H1 (cell line): ENCODE results near the gene BABAM1.

Experiments
- BACH1 ChIP-seq: IDR thresholded peaks from 2 replicates; pipeline ENCODE4 v1.6.1; 2012; ENCODE audit warnings: low read length, improper control_type of control experiment
- BCL11A ChIP-seq, 2 experiments: IDR thresholded peaks; one replicate each; pipeline ENCODE4 v1.6.1; 2011; ENCODE audit warnings: low read depth in 2 of 2, low read length in 2 of 2, mild to moderate bottlenecking in 2 of 2
- CBX5 ChIP-seq: fragments of 300-800, 300-1000 bp; sonication (generic); IDR thresholded peaks from 2 replicates; pipeline ENCODE4 v1.7.1; 2016; ENCODE audit warnings: antibody characterized with exemption, low read length, low read depth
- CBX8 ChIP-seq: fragments of 300-800, 300-1000 bp; sonication (generic); IDR thresholded peaks from 2 replicates; pipeline ENCODE4 v1.7.1; 2016; ENCODE audit warnings: low read depth, low read length, borderline replicate concordance
- HDAC2 ChIP-seq, 2 experiments: fragments of 300-600 bp in 1 of 2; sonication (generic) in 1 of 2; IDR thresholded peaks; 2 replicates each; pipeline ENCODE4 v1.6.1; 2011 to 2012; ENCODE audit warnings: low read depth in 2 of 2, low read length in 2 of 2, mild to moderate bottlenecking in 2 of 2, moderate library complexity in 2 of 2, borderline replicate concordance in 1 of 2, inconsistent platforms in 1 of 2
- MAFK ChIP-seq: IDR thresholded peaks from 2 replicates; pipeline ENCODE4 v1.6.1; 2012; ENCODE audit warnings: low read depth, mild to moderate bottlenecking, improper control_type of control experiment, low read length
- NRF1 ChIP-seq: IDR thresholded peaks from 2 replicates; pipeline ENCODE4 v1.6.1; 2011; ENCODE audit warnings: mild to moderate bottlenecking, low read depth, low read length, improper control_type of control experiment
- POLR2AphosphoS5 ChIP-seq: IDR thresholded peaks from 2 replicates; pipeline ENCODE4 v1.6.1; 2011; ENCODE audit warnings: low read depth, low read length
- SP2 ChIP-seq: IDR thresholded peaks from 2 replicates; pipeline ENCODE4 v1.6.1; 2012; ENCODE audit warnings: mild to moderate bottlenecking, low read length, inconsistent platforms
- SP4 ChIP-seq: IDR thresholded peaks from 2 replicates; pipeline ENCODE4 v1.6.1; 2012; ENCODE audit warnings: low read length, inconsistent platforms
- TAF1 ChIP-seq: IDR thresholded peaks from 2 replicates; pipeline ENCODE4 v1.6.1; 2011; ENCODE audit warnings: mild to moderate bottlenecking, low read depth, low read length
- TCF12 ChIP-seq: IDR thresholded peaks from 2 replicates; pipeline ENCODE4 v1.6.1; 2011; ENCODE audit warnings: low read depth, mild to moderate bottlenecking, low read length
- TF ChIP-seq, protein P1 (sequence below), 3 experiments: IDR thresholded peaks; 1 replicate in 2 of 3; 2 replicates in 1 of 3; pipeline versions ENCODE4 v1.5.1 to v1.6.1; 2011; ENCODE audit warnings: low read length in 3 of 3, mild to moderate bottlenecking in 3 of 3, inconsistent platforms in 2 of 3, low read depth in 1 of 3, moderate library complexity in 1 of 3; ENCODE audit not compliant: insufficient read depth in 1 of 3; ENCODE audit errors: control extremely low read depth in 1 of 3

GRCh38 chr19:17300992-17301619 lies 33.9 kb downstream of the BABAM1 start:
- TF ChIP-seq MAFK (no peak), BCL11A (IDR thresholded peaks at IDR 0.05; ENCODE audit: low read depth in 2 of 2, low read length in 2 of 2) (no peak), SP4 (no peak), TCF12 (no peak), CBX8 (no peak), HDAC2 (IDR thresholded peaks at IDR 0.05; ENCODE audit: borderline replicate concordance in 1 of 2, low read depth in 2 of 2, low read length in 2 of 2) (no peak), SP2 (no peak), BACH1 (no peak), TAF1 (no peak), NRF1 (no peak), CBX5 (no peak), POLR2AphosphoS5 (no peak)
- TF ChIP-seq, protein P1, sequence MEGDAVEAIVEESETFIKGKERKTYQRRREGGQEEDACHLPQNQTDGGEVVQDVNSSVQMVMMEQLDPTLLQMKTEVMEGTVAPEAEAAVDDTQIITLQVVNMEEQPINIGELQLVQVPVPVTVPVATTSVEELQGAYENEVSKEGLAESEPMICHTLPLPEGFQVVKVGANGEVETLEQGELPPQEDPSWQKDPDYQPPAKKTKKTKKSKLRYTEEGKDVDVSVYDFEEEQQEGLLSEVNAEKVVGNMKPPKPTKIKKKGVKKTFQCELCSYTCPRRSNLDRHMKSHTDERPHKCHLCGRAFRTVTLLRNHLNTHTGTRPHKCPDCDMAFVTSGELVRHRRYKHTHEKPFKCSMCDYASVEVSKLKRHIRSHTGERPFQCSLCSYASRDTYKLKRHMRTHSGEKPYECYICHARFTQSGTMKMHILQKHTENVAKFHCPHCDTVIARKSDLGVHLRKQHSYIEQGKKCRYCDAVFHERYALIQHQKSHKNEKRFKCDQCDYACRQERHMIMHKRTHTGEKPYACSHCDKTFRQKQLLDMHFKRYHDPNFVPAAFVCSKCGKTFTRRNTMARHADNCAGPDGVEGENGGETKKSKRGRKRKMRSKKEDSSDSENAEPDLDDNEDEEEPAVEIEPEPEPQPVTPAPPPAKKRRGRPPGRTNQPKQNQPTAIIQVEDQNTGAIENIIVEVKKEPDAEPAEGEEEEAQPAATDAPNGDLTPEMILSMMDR (IDR thresholded peaks at IDR 0.05; ENCODE audit: control extremely low read depth in 1 of 3, insufficient read depth in 1 of 3, low read depth in 1 of 3, low read length in 3 of 3): no peak
